MCF 10A (cell line): Measurements from ENCODE around the gene MRPL33. TPM values are rescaled to one million over a fixed set of nuclear protein-coding genes. Genes with fewer than 3 reads are reported as not detected.

Experiments
- BruUV-seq: library from RNA; stranded (reverse); fragments of 400-500 nt; replicated peaks from 2 replicates; lab custom pipeline; 2021; lab: Mats Ljungman, UMichigan
- CTCF ChIA-PET: fragments of 300-600 bp; sonication (Branson Sonifier 250); formaldehyde crosslinking; extraction: SDS; loops from one replicate; lab custom pipeline; 2021; ENCODE audit warnings: antibody characterized with exemption, inconsistent platforms; lab: Yijun Ruan, JAX
- POLR2A ChIA-PET: fragments of 300-600, 350-650 bp; sonication (Branson Sonifier 250); formaldehyde crosslinking; extraction: SDS; loops from one replicate; lab custom pipeline; 2020; ENCODE audit warnings: antibody characterized with exemption, inconsistent platforms; lab: Yijun Ruan, JAX
- DNase-seq: peaks from one replicate; pipeline ENCODE4 v3.0.0-alpha.2; 2018; ENCODE audit not compliant: unreplicated experiment
- H3K27ac Mint-ChIP-seq: one replicate; pipeline ENCODE4 v1.8.0; 2022; ENCODE audit warnings: mild to moderate bottlenecking, low read depth, mixed read lengths; ENCODE audit not compliant: unreplicated experiment
- H3K27me3 Mint-ChIP-seq: one replicate; pipeline ENCODE4 v1.8.0; 2022; ENCODE audit warnings: mixed read lengths; ENCODE audit not compliant: insufficient read depth, unreplicated experiment
- H3K36me3 Mint-ChIP-seq: one replicate; pipeline ENCODE4 v1.8.0; 2022; ENCODE audit warnings: mild to moderate bottlenecking, moderate library complexity, mixed read lengths; ENCODE audit not compliant: insufficient read depth, unreplicated experiment
- H3K4me1 Mint-ChIP-seq: one replicate; pipeline ENCODE4 v1.8.0; 2022; ENCODE audit warnings: mixed read lengths; ENCODE audit not compliant: insufficient read depth, unreplicated experiment
- H3K4me3 Mint-ChIP-seq: one replicate; pipeline ENCODE4 v1.8.0; 2022; ENCODE audit warnings: mild to moderate bottlenecking, moderate library complexity, mixed read lengths; ENCODE audit not compliant: unreplicated experiment
- H3K9me3 Mint-ChIP-seq: one replicate; pipeline ENCODE4 v1.8.0; 2022; ENCODE audit warnings: mixed read lengths; ENCODE audit not compliant: unreplicated experiment
- intact Hi-C: fragments of 100-400 bp; cut with micrococcal nuclease; formaldehyde crosslinking; loops from 2 replicates; pipeline ENCODE4 v1.14.1; 2022
- total RNA-seq: library from RNA; stranded (reverse); gene quantifications from 2 replicates; pipeline ENCODE4 v1.2.3, GENCODE V29; 2022
- TF ChIP-seq, protein P1 (sequence below): fragments of 200-600 bp; IDR thresholded peaks from one replicate; pipeline ENCODE4 v1.8.0; 2022; ENCODE audit warnings: antibody characterized with exemption, mild to moderate bottlenecking; ENCODE audit not compliant: unreplicated experiment

Gene MRPL33
- total RNA-seq, 1 experiment from 2014 or later: 233 TPM

DNA sequence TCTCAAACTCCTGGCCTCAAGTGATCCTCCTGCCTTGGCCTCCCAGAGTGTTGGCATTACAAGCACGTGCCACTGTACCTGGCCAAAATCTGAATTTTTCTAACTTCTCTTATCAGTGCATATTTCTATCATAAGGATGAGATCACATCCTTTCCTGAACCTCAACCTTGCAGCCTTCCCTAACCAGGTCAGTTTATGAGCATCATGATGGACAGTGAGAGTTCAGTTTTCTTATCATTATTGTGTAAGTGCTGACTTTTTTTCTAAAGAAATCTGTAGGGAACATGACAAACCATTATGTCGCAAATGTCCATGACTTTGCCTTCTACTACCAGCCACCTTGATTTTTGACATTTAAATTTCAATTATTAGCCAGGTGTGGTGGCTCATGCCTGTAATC is 31.5 kb downstream of the MRPL33 start:
- CTCF ChIA-PET: no interaction called here
- H3K4me3 Mint-ChIP-seq: no peak overlapping the region
- TF ChIP-seq, protein P1, sequence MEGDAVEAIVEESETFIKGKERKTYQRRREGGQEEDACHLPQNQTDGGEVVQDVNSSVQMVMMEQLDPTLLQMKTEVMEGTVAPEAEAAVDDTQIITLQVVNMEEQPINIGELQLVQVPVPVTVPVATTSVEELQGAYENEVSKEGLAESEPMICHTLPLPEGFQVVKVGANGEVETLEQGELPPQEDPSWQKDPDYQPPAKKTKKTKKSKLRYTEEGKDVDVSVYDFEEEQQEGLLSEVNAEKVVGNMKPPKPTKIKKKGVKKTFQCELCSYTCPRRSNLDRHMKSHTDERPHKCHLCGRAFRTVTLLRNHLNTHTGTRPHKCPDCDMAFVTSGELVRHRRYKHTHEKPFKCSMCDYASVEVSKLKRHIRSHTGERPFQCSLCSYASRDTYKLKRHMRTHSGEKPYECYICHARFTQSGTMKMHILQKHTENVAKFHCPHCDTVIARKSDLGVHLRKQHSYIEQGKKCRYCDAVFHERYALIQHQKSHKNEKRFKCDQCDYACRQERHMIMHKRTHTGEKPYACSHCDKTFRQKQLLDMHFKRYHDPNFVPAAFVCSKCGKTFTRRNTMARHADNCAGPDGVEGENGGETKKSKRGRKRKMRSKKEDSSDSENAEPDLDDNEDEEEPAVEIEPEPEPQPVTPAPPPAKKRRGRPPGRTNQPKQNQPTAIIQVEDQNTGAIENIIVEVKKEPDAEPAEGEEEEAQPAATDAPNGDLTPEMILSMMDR: no peak
- peaks cover 44% of the 10 kb centered on the region for H3K4me1 Mint-ChIP-seq
- POLR2A ChIA-PET: no interaction called here
- intact Hi-C loops: no loop called here
- no peaks in the 10 kb centered on the region for H3K9me3 Mint-ChIP-seq
- no TSS peak for BruUV-seq
- no peaks in the 10 kb centered on the region for H3K27me3 Mint-ChIP-seq
- DNase-seq: no peak
- H3K27ac Mint-ChIP-seq: no peak overlapping the region
- no peaks in the 10 kb centered on the region for H3K36me3 Mint-ChIP-seq

DNA sequence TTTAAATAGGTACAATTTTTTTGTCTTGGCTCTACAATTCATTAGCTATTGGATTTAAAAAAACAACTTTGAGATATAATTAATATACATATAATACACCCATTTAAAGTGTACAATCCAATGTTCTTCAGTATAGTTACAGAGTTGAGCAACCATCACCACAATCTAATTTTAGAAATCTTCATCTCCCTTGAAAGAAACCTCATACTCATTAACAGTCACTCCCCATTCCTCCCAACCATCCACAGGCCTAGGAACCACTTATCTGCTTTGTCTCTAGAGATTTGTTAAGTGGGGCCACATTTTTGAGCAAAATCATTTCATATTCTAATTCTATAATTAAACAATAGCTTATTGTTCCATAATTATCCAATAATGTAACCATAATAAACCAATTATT is 32.6 kb downstream of the MRPL33 start:
- H3K36me3 Mint-ChIP-seq: no peaks in the 10 kb centered on the region
- BruUV-seq: no TSS peak
- DNase-seq: no peak
- TF ChIP-seq, protein P1: no peak
- intact Hi-C loops: no loop called here
- H3K4me1 Mint-ChIP-seq: peaks cover 40% of the 10 kb centered on the region
- no peak overlapping the region for H3K4me3 Mint-ChIP-seq
- ChIA-PET POLR2A (interaction anchor here (0.6 to 1.2 kb wide), 6 partner anchors 8 to 598 kb away, joined by 3 to 5 read pairs (median 4); partner anchors contain the start of genes BABAM2 and RBKS), CTCF (interaction anchor here (0.9 kb wide), 1 partner anchor 163 kb away, joined by 3 read pairs; no protein-coding TSS in a partner anchor)
- H3K27me3 Mint-ChIP-seq: no peaks in the 10 kb centered on the region
- H3K9me3 Mint-ChIP-seq: no peaks in the 10 kb centered on the region
- no peak overlapping the region for H3K27ac Mint-ChIP-seq

DNA sequence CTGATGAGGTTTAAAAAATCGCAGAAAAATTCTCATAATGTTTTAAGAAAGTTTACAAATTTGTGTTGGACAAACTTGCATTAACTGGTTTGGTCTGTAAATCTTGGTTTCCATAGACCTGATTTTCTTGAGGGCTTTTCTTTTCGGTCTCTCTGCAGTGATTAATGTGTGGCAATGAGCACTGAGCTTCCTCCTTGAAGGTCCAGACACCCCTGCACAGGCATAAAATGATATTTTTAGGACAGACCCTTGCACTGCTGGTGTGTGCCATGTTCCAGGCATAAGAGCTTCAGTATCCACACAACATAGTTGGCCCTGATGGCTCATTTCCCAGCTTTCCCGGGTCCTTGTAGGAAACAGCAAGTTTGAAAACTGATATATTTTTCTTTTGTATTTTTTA is 33.7 kb downstream of the MRPL33 start:
- intact Hi-C loops: no loop called here
- Mint-ChIP-seq H3K4me3 (no peak overlapping the region), H3K4me1 (peaks cover 37% of the 10 kb centered on the region), H3K36me3 (peaks cover 5% of the 10 kb centered on the region), H3K27ac (no peak overlapping the region), H3K27me3 (no peaks in the 10 kb centered on the region), H3K9me3 (no peaks in the 10 kb centered on the region)
- DNase-seq: no peak
- CTCF ChIA-PET: interaction anchor here (0.6 to 0.9 kb wide), 3 partner anchors 51 to 166 kb away, joined by 3 to 5 read pairs (median 3); no protein-coding TSS in a partner anchor
- BruUV-seq: no TSS peak
- TF ChIP-seq, protein P1: no peak
- POLR2A ChIA-PET: interaction anchor here (0.6 to 1.2 kb wide), 9 partner anchors 9 to 603 kb away, joined by 3 to 8 read pairs (median 3); partner anchors contain the start of genes BABAM2 and RBKS

- CTCF ChIA-PET: interaction anchor here (0.6 to 1.0 kb wide), 5 partner anchors 117 to 614 kb away, joined by 3 to 5 read pairs (median 3); no protein-coding TSS in a partner anchor
- BruUV-seq: no TSS peak
- H3K36me3 Mint-ChIP-seq: peaks cover 5% of the 10 kb centered on the region
- POLR2A ChIA-PET: interaction anchor here (1.1 kb wide), 1 partner anchor 52 kb away, joined by 3 read pairs; no protein-coding TSS in a partner anchor
- H3K9me3 Mint-ChIP-seq: no peaks in the 10 kb centered on the region
- H3K27me3 Mint-ChIP-seq: no peaks in the 10 kb centered on the region
- H3K27ac Mint-ChIP-seq: no peak overlapping the region
- peaks cover 39% of the 10 kb centered on the region for H3K4me1 Mint-ChIP-seq
- no peak for DNase-seq
- TF ChIP-seq, protein P1: no peak
- intact Hi-C loops: loop anchor here (2.0 kb wide), 1 partner anchor 590 kb away; no protein-coding TSS in a partner anchor
- H3K4me3 Mint-ChIP-seq: no peak overlapping the region
Observed at GRCh38 chr2:27806311-27807059, 35.0 kb downstream of the MRPL33 start.
